ENCODE data around the gene GALNT1. TPM values are rescaled to one million over a fixed set of nuclear protein-coding genes. Genes with fewer than 3 reads are reported as not detected.
A peak's percentile ranks its signal among the peaks of the same experiment; 100 is the strongest.

Gene GALNT1
- total and polyA plus RNA-seq, 9 of the 15 experiments (the other 6 are each of a cell fraction or from before 2014, with no cell fraction given): 14.4 to 54.1 (median 36.6) TPM

DNA sequence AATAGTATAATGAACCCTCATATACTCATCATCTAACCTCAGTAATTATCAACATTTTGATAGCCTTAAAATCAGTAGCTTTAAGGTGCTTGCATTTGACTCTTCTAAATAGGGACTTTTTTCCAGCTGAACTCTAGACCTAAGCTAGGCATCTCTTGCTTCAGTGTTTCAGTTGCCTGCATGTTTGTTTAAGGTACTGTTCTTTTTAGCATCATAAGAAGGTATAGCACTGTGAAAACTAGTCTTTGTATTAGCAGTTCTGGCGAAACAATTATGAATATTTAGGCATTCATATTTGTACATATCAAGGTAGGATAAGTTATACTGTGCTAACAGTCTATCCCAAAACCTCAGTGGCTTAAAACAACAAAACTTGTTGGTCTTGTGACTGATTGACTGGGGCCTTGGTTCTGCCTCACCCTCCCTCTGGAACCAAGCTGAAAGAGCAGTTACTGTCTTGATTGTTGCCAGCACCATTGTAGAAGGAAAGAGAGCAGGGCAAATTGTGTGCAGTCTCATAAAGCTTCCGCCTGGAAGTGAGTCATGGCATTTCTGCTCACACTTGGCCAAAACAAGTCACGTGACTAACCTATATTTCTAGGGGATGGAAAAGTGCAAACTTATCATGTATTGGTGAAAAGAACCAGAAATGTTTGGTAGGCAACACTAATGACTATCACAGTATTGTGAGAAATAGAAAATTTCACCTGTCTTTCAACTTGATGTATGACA lies 24.3 kb downstream of the GALNT1 start:
- Histone ChIP-seq H3K4me3 (no peak overlapping the region), H3K79me2 (ENCODE audit: control insufficient read depth, insufficient read depth, low read length) (0 out of 3 replicates have a peak, but pooled peaks cover 4% of the 10 kb centered on the region), H3K36me3 (ENCODE audit: control insufficient read depth, insufficient read depth, low read length) (no peaks in the 10 kb centered on the region), H3K4me1 (replicated peaks in 1 of 2; ENCODE audit: control insufficient read depth in 2 of 2, insufficient read depth in 2 of 2, low read length in 2 of 2) (0 out of 5 replicates have a peak, but pooled peaks cover 0 to 2% of the 10 kb centered on the region in 2 experiments), H3K9ac (ENCODE audit: insufficient read depth in 1 of 2, low read depth in 2 of 2, low read length in 2 of 2) (no peak overlapping the region), H4K20me1 (replicated peaks; ENCODE audit: control insufficient read depth, insufficient read depth, low read length) (no peaks in the 10 kb centered on the region), H2AFZ (ENCODE audit: low read depth, low read length) (no peak overlapping the region), H3K27me3 (ENCODE audit: control insufficient read depth in 2 of 2, insufficient read depth in 2 of 2, low read length in 2 of 2) (no peaks in the 10 kb centered on the region), H3K4me2 (ENCODE audit: insufficient read depth, low read length) (no peak overlapping the region), H3K9me3 (replicated peaks; ENCODE audit: control insufficient read depth, insufficient read depth, low read depth, low read length) (peaks cover 10% of the 10 kb centered on the region; the same call in 1 of the 2 replicates), H3K27ac (ENCODE audit: extremely low read depth, low read depth, low read length) (no peak overlapping the region), H3K9me1 (ENCODE audit: control insufficient read depth, insufficient read depth, low read length) (no peaks in the 10 kb centered on the region)
- DNase-seq (ENCODE audit: extremely low read depth in 1 of 4, low spot score in 3 of 4): peak in 1 of 4 experiments; percentile 19
- 0 out of 3 replicates have a peak, but pooled peaks have one; percentile 26 for ATAC-seq
- BruUV-seq (replicated peaks): no TSS peak
- 20% methylated on average over 3 of the region's 3 CpGs for WGBS (ENCODE audit: insufficient coverage, low coverage, missing lambda C conversion rate)
- CTCF ChIA-PET (ENCODE audit: low intra/inter-chr PET ratio): no interaction called here
- POLR2A ChIA-PET: interaction anchor here (0.8 to 1.0 kb wide), 2 partner anchors 11 to 113 kb away, joined by 3 read pairs; no protein-coding TSS in a partner anchor
- in situ Hi-C loops (cut with MboI): no loop called here
- FAIRE-seq: no peak
- intact Hi-C loops (cut with micrococcal nuclease): no loop called here
- TF ChIP-seq SMAD4 (CRISPR knock-in tag; conservative IDR thresholded peaks at IDR 0.05) (no peak), CBFA2T2 (conservative IDR thresholded peaks at IDR 0.05) (peak; percentile 67), TCF3 (CRISPR knock-in tag; IDR thresholded peaks at IDR 0.05) (no peak), HDAC1 (IDR thresholded peaks at IDR 0.05) (no peak), TOE1 (IDR thresholded peaks at IDR 0.05; ENCODE audit: borderline replicate concordance) (peak; percentile 84), TOE1 (CRISPR knock-in tag; IDR thresholded peaks at IDR 0.05; ENCODE audit: borderline replicate concordance, low read depth) (no peak), FOSL1 (tag; conservative IDR thresholded peaks at IDR 0.05) (0 out of 2 replicates have a peak, but pooled peaks have one; percentile 21), POLR2G (IDR thresholded peaks at IDR 0.05; ENCODE audit: low read depth, low read length) (no peak)
- TF ChIP-seq, protein P1, sequence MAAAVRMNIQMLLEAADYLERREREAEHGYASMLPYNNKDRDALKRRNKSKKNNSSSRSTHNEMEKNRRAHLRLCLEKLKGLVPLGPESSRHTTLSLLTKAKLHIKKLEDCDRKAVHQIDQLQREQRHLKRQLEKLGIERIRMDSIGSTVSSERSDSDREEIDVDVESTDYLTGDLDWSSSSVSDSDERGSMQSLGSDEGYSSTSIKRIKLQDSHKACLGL (CRISPR knock-in tag; IDR thresholded peaks at IDR 0.05; ENCODE audit: borderline replicate concordance, poor library complexity, severe bottlenecking): no peak
- TF ChIP-seq, protein P2, sequence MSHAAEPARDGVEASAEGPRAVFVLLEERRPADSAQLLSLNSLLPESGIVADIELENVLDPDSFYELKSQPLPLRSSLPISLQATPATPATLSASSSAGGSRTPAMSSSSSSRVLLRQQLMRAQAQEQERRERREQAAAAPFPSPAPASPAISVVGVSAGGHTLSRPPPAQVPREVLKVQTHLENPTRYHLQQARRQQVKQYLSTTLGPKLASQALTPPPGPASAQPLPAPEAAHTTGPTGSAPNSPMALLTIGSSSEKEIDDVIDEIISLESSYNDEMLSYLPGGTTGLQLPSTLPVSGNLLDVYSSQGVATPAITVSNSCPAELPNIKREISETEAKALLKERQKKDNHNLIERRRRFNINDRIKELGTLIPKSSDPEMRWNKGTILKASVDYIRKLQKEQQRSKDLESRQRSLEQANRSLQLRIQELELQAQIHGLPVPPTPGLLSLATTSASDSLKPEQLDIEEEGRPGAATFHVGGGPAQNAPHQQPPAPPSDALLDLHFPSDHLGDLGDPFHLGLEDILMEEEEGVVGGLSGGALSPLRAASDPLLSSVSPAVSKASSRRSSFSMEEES (CRISPR knock-in tag; IDR thresholded peaks at IDR 0.05): peak; percentile 92

Data from K562 (cell line).